RWPE2 (cell line): ENCODE results near the gene HOXB13.

ENCODE experiments used
- ATAC-seq: fragments of 200-7000 bp; cut with Tn5 transposase; 3 replicates; pipeline ENCODE4 v1.9.1; 2021; ENCODE audit warnings: low read depth
- DNase-seq: peaks from one replicate; pipeline ENCODE4 v3.0.0-alpha.2; 2020; ENCODE audit warnings: low spot score
- H3K27ac ChIP-seq: fragments of 450-650 bp; 2 replicates; pipeline ENCODE4 v1.5.1; 2017; ENCODE audit warnings: mild to moderate bottlenecking; ENCODE audit not compliant: poor library complexity, severe bottlenecking
- H3K27me3 ChIP-seq: fragments of 250-450 bp; sonication (Bioruptor Pico); 2 replicates; pipeline ENCODE4 v1.5.1; 2021; ENCODE audit warnings: mild to moderate bottlenecking, moderate library complexity; ENCODE audit not compliant: insufficient read depth, poor library complexity, severe bottlenecking
- H3K36me3 ChIP-seq: fragments of 250-450 bp; sonication (Bioruptor Pico); 2 replicates; pipeline ENCODE4 v1.5.1; 2020; ENCODE audit warnings: low read depth, mild to moderate bottlenecking, moderate library complexity
- H3K4me1 ChIP-seq: fragments of 250-450 bp; sonication (Bioruptor Pico); 2 replicates; pipeline ENCODE4 v1.5.1; 2021; ENCODE audit warnings: mild to moderate bottlenecking, moderate library complexity; ENCODE audit not compliant: insufficient read depth, poor library complexity, severe bottlenecking
- H3K4me3 ChIP-seq: fragments of 250-450 bp; sonication (Bioruptor Pico); 2 replicates; pipeline ENCODE4 v1.5.1; 2021; ENCODE audit warnings: mild to moderate bottlenecking, moderate library complexity; ENCODE audit not compliant: severe bottlenecking
- H3K9me3 ChIP-seq: fragments of 250-450 bp; sonication (Bioruptor Pico); 2 replicates; pipeline ENCODE4 v1.5.1; 2021; ENCODE audit warnings: mild to moderate bottlenecking, moderate library complexity; ENCODE audit not compliant: severe bottlenecking
- TF ChIP-seq, protein P1 (sequence below): fragments of 450-650 bp; IDR thresholded peaks from one replicate; pipeline ENCODE4 v1.5.1; 2017; ENCODE audit warnings: mild to moderate bottlenecking, moderate library complexity; ENCODE audit not compliant: poor library complexity, severe bottlenecking

The HOXB13 gene

DNA sequence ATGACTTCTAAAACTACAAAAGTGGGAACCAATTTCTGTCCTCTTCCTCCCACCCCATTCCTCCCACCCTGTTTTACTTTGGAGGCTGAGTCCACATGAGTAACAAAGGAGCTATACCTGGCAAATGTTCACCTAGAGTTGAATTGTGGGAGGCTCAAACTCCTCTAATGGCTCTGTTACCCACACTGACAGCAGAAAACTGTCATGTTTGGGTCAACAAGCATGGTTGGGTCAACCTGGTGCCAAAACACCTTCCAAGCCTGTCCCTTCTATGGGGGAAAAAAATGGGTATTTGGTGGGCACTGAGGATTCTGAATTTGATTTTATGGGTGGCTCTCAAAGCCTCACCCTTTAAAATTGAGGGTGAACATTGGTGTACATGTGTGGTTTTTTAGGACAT is 12.0 kb upstream of the HOXB13 start:
- H3K4me1 ChIP-seq, result no peaks in the 10 kb centered on the region
- no peak for DNase-seq
- no peaks in the 10 kb centered on the region for H3K36me3 ChIP-seq
- no peaks in the 10 kb centered on the region for H3K9me3 ChIP-seq
- H3K4me3 ChIP-seq, result no peak overlapping the region
- no peak for ATAC-seq
- H3K27ac ChIP-seq, result no peak overlapping the region
- H3K27me3 ChIP-seq, result peaks cover 98% of the 10 kb centered on the region
- TF ChIP-seq, protein P1, sequence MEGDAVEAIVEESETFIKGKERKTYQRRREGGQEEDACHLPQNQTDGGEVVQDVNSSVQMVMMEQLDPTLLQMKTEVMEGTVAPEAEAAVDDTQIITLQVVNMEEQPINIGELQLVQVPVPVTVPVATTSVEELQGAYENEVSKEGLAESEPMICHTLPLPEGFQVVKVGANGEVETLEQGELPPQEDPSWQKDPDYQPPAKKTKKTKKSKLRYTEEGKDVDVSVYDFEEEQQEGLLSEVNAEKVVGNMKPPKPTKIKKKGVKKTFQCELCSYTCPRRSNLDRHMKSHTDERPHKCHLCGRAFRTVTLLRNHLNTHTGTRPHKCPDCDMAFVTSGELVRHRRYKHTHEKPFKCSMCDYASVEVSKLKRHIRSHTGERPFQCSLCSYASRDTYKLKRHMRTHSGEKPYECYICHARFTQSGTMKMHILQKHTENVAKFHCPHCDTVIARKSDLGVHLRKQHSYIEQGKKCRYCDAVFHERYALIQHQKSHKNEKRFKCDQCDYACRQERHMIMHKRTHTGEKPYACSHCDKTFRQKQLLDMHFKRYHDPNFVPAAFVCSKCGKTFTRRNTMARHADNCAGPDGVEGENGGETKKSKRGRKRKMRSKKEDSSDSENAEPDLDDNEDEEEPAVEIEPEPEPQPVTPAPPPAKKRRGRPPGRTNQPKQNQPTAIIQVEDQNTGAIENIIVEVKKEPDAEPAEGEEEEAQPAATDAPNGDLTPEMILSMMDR, result no peak

DNA sequence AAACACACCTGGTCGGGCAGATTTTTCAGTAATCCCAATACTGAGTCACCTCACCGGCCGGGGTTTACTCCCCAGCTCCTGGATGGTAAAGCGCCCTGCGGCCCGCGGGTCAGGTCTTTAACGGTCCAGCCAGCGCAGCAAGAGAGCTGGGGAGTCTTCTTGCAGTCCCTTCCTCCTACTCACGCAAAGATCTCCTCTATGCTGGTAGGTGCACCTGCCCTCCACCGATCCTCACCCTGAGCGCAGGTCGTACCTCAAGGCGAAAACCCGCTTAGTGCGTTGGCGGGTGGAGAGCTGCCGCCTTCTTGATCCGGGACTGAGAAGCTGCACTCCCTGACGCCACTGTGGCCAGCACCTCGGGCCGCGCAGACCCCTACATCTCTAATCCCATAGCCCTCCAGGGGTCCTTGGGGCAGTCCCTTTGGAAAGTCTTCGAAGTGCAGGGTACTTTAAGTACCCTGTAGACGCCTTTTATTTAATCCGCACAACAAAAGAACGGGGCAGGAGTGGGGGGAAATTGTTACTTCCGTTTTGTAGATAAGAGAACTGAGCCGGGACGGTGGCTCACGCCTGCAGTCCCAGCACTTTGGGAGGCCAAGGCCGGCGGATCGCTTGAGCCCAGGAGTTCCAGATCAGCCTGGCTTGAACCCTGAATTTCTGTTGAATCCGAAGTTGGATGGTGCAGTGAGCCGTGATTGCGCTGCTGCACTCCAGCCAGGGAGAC is 10.4 kb upstream of the HOXB13 start:
- H3K4me3 ChIP-seq, result no peak overlapping the region
- no peaks in the 10 kb centered on the region for H3K36me3 ChIP-seq
- ATAC-seq (peak; percentile 83), DNase-seq (no peak)
- H3K4me1 ChIP-seq, result no peaks in the 10 kb centered on the region
- no peak overlapping the region for H3K27ac ChIP-seq
- no peaks in the 10 kb centered on the region for H3K9me3 ChIP-seq
- TF ChIP-seq, protein P1, result no peak
- H3K27me3 ChIP-seq, result peaks cover 100% of the 10 kb centered on the region

DNA sequence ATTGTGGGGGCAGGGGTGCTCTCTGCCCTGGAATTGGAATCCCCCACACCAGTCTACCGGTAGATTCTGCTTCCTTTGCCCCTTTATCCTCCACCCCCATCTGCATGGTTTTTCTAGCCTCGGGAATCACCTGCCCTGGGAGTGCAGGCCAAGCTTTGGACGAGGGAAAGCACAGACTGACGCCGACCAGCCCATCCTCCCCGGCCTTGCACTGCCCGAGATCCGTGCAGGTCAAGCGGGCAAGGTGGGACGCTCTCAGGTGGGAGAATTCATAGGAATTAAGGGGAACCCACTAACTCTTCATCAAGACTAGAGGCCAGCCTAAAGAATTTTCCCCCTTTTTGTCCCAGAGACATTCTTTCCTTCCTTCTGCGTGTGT is 9.9 kb upstream of the HOXB13 start:
- DNase-seq, result no peak
- no peak overlapping the region for H3K27ac ChIP-seq
- TF ChIP-seq, protein P1, result no peak
- H3K9me3 ChIP-seq, result no peaks in the 10 kb centered on the region
- no peak overlapping the region for H3K4me3 ChIP-seq
- H3K36me3 ChIP-seq, result no peaks in the 10 kb centered on the region
- peaks cover 100% of the 10 kb centered on the region for H3K27me3 ChIP-seq
- ATAC-seq, result peak; percentile 20; the same call in 1 of the 3 replicates
- H3K4me1 ChIP-seq, result no peaks in the 10 kb centered on the region

DNA sequence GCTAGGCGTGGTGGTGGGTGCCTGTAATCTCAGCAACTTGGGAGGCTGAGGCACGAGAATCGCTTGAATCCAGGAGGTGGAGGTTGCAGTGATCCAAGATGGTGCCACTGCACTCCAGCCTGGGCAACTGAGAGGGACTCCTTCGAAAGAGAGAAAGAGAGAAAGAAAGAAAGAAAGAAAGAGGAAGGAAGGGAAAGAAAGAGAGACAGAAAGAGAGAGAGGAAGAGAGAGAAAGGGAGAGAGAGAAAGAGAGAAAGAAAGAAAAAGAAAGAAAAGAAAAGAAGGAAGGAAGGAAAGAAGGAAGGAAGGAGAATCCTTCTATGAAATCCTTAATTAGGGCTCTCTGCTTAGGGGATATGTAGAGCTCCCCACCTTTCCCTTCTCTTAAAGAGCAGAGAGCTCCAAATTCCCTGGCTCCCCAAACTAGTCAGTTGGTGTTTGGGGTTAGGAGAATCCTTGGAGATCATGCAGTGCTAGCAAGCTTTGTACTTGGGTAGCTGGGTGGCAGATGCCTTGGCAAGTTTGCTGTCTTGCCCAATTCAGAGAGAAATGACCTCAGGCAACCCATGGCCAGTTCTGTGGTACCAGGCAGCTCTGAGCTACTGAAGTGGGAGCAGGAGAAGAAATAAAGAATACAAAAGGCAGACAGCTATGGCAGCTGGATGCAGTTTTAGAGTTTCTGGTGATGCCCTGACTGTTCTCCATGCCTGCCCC is 8.9 kb upstream of the HOXB13 start:
- H3K36me3 ChIP-seq, result no peaks in the 10 kb centered on the region
- no peak for ATAC-seq
- H3K27ac ChIP-seq, result no peak overlapping the region
- H3K27me3 ChIP-seq, result peaks cover 100% of the 10 kb centered on the region
- H3K4me1 ChIP-seq, result no peaks in the 10 kb centered on the region
- TF ChIP-seq, protein P1, result no peak
- DNase-seq, result peak; percentile 9
- H3K4me3 ChIP-seq, result no peak overlapping the region
- no peaks in the 10 kb centered on the region for H3K9me3 ChIP-seq

DNA sequence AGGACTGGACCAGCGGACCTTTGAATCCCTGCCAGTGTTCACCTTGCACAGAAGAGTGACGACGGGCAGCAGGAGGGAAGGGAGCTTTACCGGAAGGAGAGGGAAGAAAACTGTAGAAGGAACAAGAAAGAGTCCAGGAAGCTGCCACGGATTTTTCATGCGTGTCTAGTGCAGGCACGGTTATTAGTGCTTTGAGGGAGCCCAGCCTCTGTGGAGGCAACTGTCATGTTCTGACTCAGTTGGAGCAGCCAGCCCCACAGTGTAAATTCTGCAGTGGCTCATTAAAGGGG is 6.5 kb upstream of the HOXB13 start:
- Histone ChIP-seq H3K27ac (no peak overlapping the region), H3K4me3 (no peak overlapping the region), H3K9me3 (no peaks in the 10 kb centered on the region)

More for the DNA sequence above, 6.5 kb upstream of the HOXB13 start:
- Histone ChIP-seq H3K36me3 (no peaks in the 10 kb centered on the region), H3K4me1 (no peaks in the 10 kb centered on the region), H3K27me3 (peaks cover 98% of the 10 kb centered on the region)
- no peak for ATAC-seq
- TF ChIP-seq, protein P1, result no peak
- DNase-seq, result peak; percentile 28
